ENCODE measurements around the gene FPGT. TPM values are rescaled to one million over a fixed set of nuclear protein-coding genes. Genes with fewer than 3 reads are reported as not detected.

FPGT gene
- total and polyA plus RNA-seq, 2 of the 8 experiments (the other 6 are each of a cell fraction or from before 2014, with no cell fraction given), result 1.3 to 4.1 TPM

GRCh38 chr1:74205266-74205665 is 7.2 kb downstream of the FPGT start:
- H3K18ac ChIP-seq (ENCODE audit: extremely low read depth, low read length), result no peak overlapping the region
- ChIA-PET POLR2A (ENCODE audit: partially characterized antibody) (no interaction called here), CTCF (ENCODE audit: partially characterized antibody) (interaction anchor here (0.5 kb wide), 1 partner anchor 273 kb away, joined by 3 read pairs; no protein-coding TSS in a partner anchor)
- H3K27ac ChIP-seq (ENCODE audit: low read depth, low read length), result no peak overlapping the region
- WGBS, 2 experiments (ENCODE audit: extremely low coverage in 1 of 2, insufficient coverage in 1 of 2, insufficient read length in 1 of 2, insufficient replicate concordance in 2 of 2, low coverage in 1 of 2, low lambda C conversion rate in 2 of 2, missing lambda C conversion rate in 1 of 2), result 91% methylated on average over 2 of the region's 2 CpGs; no CpG with 5 or more reads in 1 of the 2 experiments
- H3K9me3 ChIP-seq (ENCODE audit: insufficient read depth in 2 of 2, low read depth in 1 of 2, low read length in 1 of 2), result no peaks in the 10 kb centered on the region
- H2BK20ac ChIP-seq (ENCODE audit: low read length), result no peak overlapping the region
- no peak overlapping the region for H2BK12ac ChIP-seq (ENCODE audit: low read depth, low read length)
- H3K4me2 ChIP-seq (ENCODE audit: insufficient read depth in 1 of 2, low read depth in 2 of 2, low read length in 2 of 2), result no peak overlapping the region
- FAIRE-seq (no peak), DNase-seq (ENCODE audit: low read depth in 1 of 2, low spot score in 2 of 2) (no peak)
- no peaks in the 10 kb centered on the region for H3K23me2 ChIP-seq (ENCODE audit: low read depth, low read length)
- no peak overlapping the region for H4K5ac ChIP-seq (ENCODE audit: insufficient read length, low read depth, low read length)
- no peaks in the 10 kb centered on the region for H4K20me1 ChIP-seq (replicated peaks in 1 of 2; ENCODE audit: control insufficient read depth in 1 of 2, insufficient read depth in 2 of 2, low read length in 2 of 2)
- H2BK15ac ChIP-seq (ENCODE audit: low read length), result no peak overlapping the region
- no peaks in the 10 kb centered on the region for H3K79me2 ChIP-seq (ENCODE audit: control insufficient read depth in 1 of 2, insufficient read depth in 2 of 2, low read length in 2 of 2)
- no peaks in the 10 kb centered on the region for H3K27me3 ChIP-seq (replicated peaks in 1 of 4; ENCODE audit: control insufficient read depth in 3 of 4, extremely low read depth in 1 of 4, insufficient read depth in 3 of 4, low read length in 3 of 4)
- no peak overlapping the region for H3K9ac ChIP-seq (replicated peaks in 1 of 4; ENCODE audit: extremely low read depth in 1 of 4, low read depth in 3 of 4, low read length in 3 of 4)
- no peaks in the 10 kb centered on the region for H3K79me1 ChIP-seq (ENCODE audit: low read depth, low read length)
- no peak overlapping the region for H3K4me3 ChIP-seq (ENCODE audit: extremely low read depth in 1 of 4, insufficient read depth in 2 of 4, low read depth in 3 of 4, low read length in 4 of 4)
- H3K4me1 ChIP-seq (replicated peaks in 1 of 4; ENCODE audit: control insufficient read depth in 3 of 4, insufficient read depth in 4 of 4, low read length in 3 of 4), result no peaks in the 10 kb centered on the region
- H2AK5ac ChIP-seq (ENCODE audit: low read depth, low read length), result no peak overlapping the region
- no peak overlapping the region for H3K4ac ChIP-seq (replicated peaks; ENCODE audit: insufficient read length, low read depth, low read length)
- H2AFZ ChIP-seq (ENCODE audit: low read length), result no peak overlapping the region
- H4K91ac ChIP-seq (replicated peaks; ENCODE audit: insufficient read length, low read length), result no peak overlapping the region
- no peak overlapping the region for H3K14ac ChIP-seq (ENCODE audit: insufficient read length)
- H2BK120ac ChIP-seq (replicated peaks; ENCODE audit: low read depth, low read length), result no peak overlapping the region
- H3K23ac ChIP-seq (ENCODE audit: insufficient read length), result no peak overlapping the region
- H3K36me3 ChIP-seq (ENCODE audit: control insufficient read depth in 2 of 4, insufficient read depth in 4 of 4, low read length in 3 of 4), result no peaks in the 10 kb centered on the region
- H3K56ac ChIP-seq (replicated peaks; ENCODE audit: insufficient read length, low read depth, low read length), result no peak overlapping the region
- H2BK5ac ChIP-seq (ENCODE audit: low read depth, low read length), result no peak overlapping the region
- H4K8ac ChIP-seq (ENCODE audit: extremely low read depth, insufficient read depth, low read length), result no peak overlapping the region
- no peak for TF ChIP-seq NRF1 (IDR thresholded peaks at IDR 0.05; ENCODE audit: low read depth, low read length)
- TF ChIP-seq MAX (IDR thresholded peaks at IDR 0.05), result no peak
- TF ChIP-seq TEAD4 (IDR thresholded peaks at IDR 0.05; ENCODE audit: low read depth, low read length), result no peak
- no peak for TF ChIP-seq POLR2AphosphoS5 (IDR thresholded peaks at IDR 0.05; ENCODE audit: low read depth, low read length)
- no peak for TF ChIP-seq PHF8 (conservative IDR thresholded peaks at IDR 0.05; ENCODE audit: low read depth, low read length)
- TF ChIP-seq KDM4A (IDR thresholded peaks at IDR 0.05; ENCODE audit: low read depth, low read length, severe bottlenecking), result no peak
- no peak for TF ChIP-seq CTBP2 (IDR thresholded peaks at IDR 0.05; ENCODE audit: borderline replicate concordance, insufficient read depth, insufficient read length, low read length)
- TF ChIP-seq EP300 (IDR thresholded peaks at IDR 0.05; ENCODE audit: borderline replicate concordance in 1 of 2, low read depth in 2 of 2, low read length in 2 of 2), result no peak
- TF ChIP-seq EGR1 (IDR thresholded peaks at IDR 0.05; ENCODE audit: borderline replicate concordance, low read depth, low read length), result no peak
- TF ChIP-seq CBX5 (IDR thresholded peaks at IDR 0.05; ENCODE audit: low read depth, low read length), result no peak
- TF ChIP-seq HDAC6 (IDR thresholded peaks at IDR 0.05; ENCODE audit: low read depth, low read length), result no peak
- no peak for TF ChIP-seq USF2 (IDR thresholded peaks at IDR 0.05; ENCODE audit: low read length)
- no peak for TF ChIP-seq YY1 (IDR thresholded peaks at IDR 0.05; ENCODE audit: low read depth, low read length)
- TF ChIP-seq ASH2L (IDR thresholded peaks at IDR 0.05; ENCODE audit: low read length), result no peak

All from H1 (cell line).